ENCODE data around the gene SCAMP1.

Gene SCAMP1

GRCh38 chr5:78360674-78360923 lies 182 bp downstream of the SCAMP1 start:
- H2AFZ ChIP-seq (ENCODE audit: low read depth, low read length, severe bottlenecking): peak overlapping the region; percentile 95
- H3K9ac ChIP-seq (ENCODE audit: low read length): peak overlapping the region; percentile 93

GRCh38 chr5:78360924-78361630 lies 660 bp downstream of the SCAMP1 start:
- Histone ChIP-seq H3F3A (ENCODE audit: insufficient read depth) (peaks cover 33% of the 10 kb centered on the region), H3K27ac (ENCODE audit: low read depth, low read length) (peak overlapping the region; percentile 87), H3K9me3 (ENCODE audit: insufficient read depth, low read length) (no peaks in the 10 kb centered on the region), H3K9me2 (replicated peaks; ENCODE audit: insufficient read depth, low read length) (no peaks in the 10 kb centered on the region), H2AFZ (ENCODE audit: low read depth, low read length, severe bottlenecking) (peak overlapping the region; percentile 95), H3K27me3 (ENCODE audit: low read length) (no peaks in the 10 kb centered on the region), H3K36me3 (ENCODE audit: low read length) (no peaks in the 10 kb centered on the region), H3K79me2 (ENCODE audit: insufficient read depth, low read length) (peaks cover 44% of the 10 kb centered on the region), H3K9ac (ENCODE audit: low read length) (peak overlapping the region; percentile 93), H3K4me2 (ENCODE audit: low read depth, low read length, poor library complexity, severe bottlenecking) (peak overlapping the region; percentile 90), H4K20me1 (ENCODE audit: low read depth, low read length) (0 out of 2 replicates have a peak, but pooled peaks cover 5% of the 10 kb centered on the region), H3K4me3 (ENCODE audit: insufficient read depth, low read length, poor library complexity, severe bottlenecking) (peak overlapping the region; percentile 89)
- TF ChIP-seq EZH2phosphoT487 (conservative IDR thresholded peaks at IDR 0.05; ENCODE audit: low read length): no peak
- TF ChIP-seq, protein P1, sequence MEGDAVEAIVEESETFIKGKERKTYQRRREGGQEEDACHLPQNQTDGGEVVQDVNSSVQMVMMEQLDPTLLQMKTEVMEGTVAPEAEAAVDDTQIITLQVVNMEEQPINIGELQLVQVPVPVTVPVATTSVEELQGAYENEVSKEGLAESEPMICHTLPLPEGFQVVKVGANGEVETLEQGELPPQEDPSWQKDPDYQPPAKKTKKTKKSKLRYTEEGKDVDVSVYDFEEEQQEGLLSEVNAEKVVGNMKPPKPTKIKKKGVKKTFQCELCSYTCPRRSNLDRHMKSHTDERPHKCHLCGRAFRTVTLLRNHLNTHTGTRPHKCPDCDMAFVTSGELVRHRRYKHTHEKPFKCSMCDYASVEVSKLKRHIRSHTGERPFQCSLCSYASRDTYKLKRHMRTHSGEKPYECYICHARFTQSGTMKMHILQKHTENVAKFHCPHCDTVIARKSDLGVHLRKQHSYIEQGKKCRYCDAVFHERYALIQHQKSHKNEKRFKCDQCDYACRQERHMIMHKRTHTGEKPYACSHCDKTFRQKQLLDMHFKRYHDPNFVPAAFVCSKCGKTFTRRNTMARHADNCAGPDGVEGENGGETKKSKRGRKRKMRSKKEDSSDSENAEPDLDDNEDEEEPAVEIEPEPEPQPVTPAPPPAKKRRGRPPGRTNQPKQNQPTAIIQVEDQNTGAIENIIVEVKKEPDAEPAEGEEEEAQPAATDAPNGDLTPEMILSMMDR (IDR thresholded peaks at IDR 0.05; ENCODE audit: insufficient read depth, low read length, poor library complexity, severe bottlenecking): peak; percentile 27

More at GRCh38 chr5:78360674-78360923, 182 bp downstream of the SCAMP1 start:
- no peaks in the 10 kb centered on the region for H3K27me3 ChIP-seq (ENCODE audit: low read length)
- peak overlapping the region; percentile 90 for H3K4me2 ChIP-seq (ENCODE audit: low read depth, low read length, poor library complexity, severe bottlenecking)
- H4K20me1 ChIP-seq (ENCODE audit: low read depth, low read length): 0 out of 2 replicates have a peak, but pooled peaks cover 5% of the 10 kb centered on the region
- peak overlapping the region; percentile 89 for H3K4me3 ChIP-seq (ENCODE audit: insufficient read depth, low read length, poor library complexity, severe bottlenecking)
- no peaks in the 10 kb centered on the region for H3K9me3 ChIP-seq (ENCODE audit: insufficient read depth, low read length)
- H3K9me2 ChIP-seq (replicated peaks; ENCODE audit: insufficient read depth, low read length): no peaks in the 10 kb centered on the region
- peaks cover 41% of the 10 kb centered on the region for H3K79me2 ChIP-seq (ENCODE audit: insufficient read depth, low read length)
- H3K27ac ChIP-seq (ENCODE audit: low read depth, low read length): peak overlapping the region; percentile 87
- H3K36me3 ChIP-seq (ENCODE audit: low read length): no peaks in the 10 kb centered on the region
- peaks cover 33% of the 10 kb centered on the region for H3F3A ChIP-seq (ENCODE audit: insufficient read depth)
- TF ChIP-seq EZH2phosphoT487 (conservative IDR thresholded peaks at IDR 0.05; ENCODE audit: low read length): no peak
- TF ChIP-seq, protein P1 (IDR thresholded peaks at IDR 0.05; ENCODE audit: insufficient read depth, low read length, poor library complexity, severe bottlenecking): no peak

GRCh38 chr5:78361631-78361993 lies 1.2 kb downstream of the SCAMP1 start:
- no peaks in the 10 kb centered on the region for H3K9me2 ChIP-seq (replicated peaks; ENCODE audit: insufficient read depth, low read length)
- peaks cover 49% of the 10 kb centered on the region for H3K79me2 ChIP-seq (ENCODE audit: insufficient read depth, low read length)
- peak overlapping the region; percentile 89 for H3K4me3 ChIP-seq (ENCODE audit: insufficient read depth, low read length, poor library complexity, severe bottlenecking)
- no peaks in the 10 kb centered on the region for H3K36me3 ChIP-seq (ENCODE audit: low read length)
- peak overlapping the region; percentile 95 for H2AFZ ChIP-seq (ENCODE audit: low read depth, low read length, severe bottlenecking)
- no peaks in the 10 kb centered on the region for H3K27me3 ChIP-seq (ENCODE audit: low read length)
- H3K27ac ChIP-seq (ENCODE audit: low read depth, low read length): peak overlapping the region; percentile 87
- H3K9ac ChIP-seq (ENCODE audit: low read length): peak overlapping the region; percentile 93
- peaks cover 33% of the 10 kb centered on the region for H3F3A ChIP-seq (ENCODE audit: insufficient read depth)
- H3K4me2 ChIP-seq (ENCODE audit: low read depth, low read length, poor library complexity, severe bottlenecking): peak overlapping the region; percentile 90
- TF ChIP-seq, protein P1 (IDR thresholded peaks at IDR 0.05; ENCODE audit: insufficient read depth, low read length, poor library complexity, severe bottlenecking): no peak
- no peak for TF ChIP-seq EZH2phosphoT487 (conservative IDR thresholded peaks at IDR 0.05; ENCODE audit: low read length)
- no peaks in the 10 kb centered on the region for H3K9me3 ChIP-seq (ENCODE audit: insufficient read depth, low read length)
- H4K20me1 ChIP-seq (ENCODE audit: low read depth, low read length): 0 out of 2 replicates have a peak, but pooled peaks cover 5% of the 10 kb centered on the region
